A673 (cell line): ENCODE data around the gene WTAP.
"Not testable (repeated sequence)": the region's sequence is repeated elsewhere in the genome, so short reads cannot be mapped to it uniquely, and the experiment has no call there.

Source experiments
- EZH2 ChIP-seq: fragments of 200-600 bp; sonication (generic); IDR thresholded peaks from 2 replicates; pipeline ENCODE4 v1.6.1; 2017; ENCODE audit warnings: borderline replicate concordance, low read depth, mild to moderate bottlenecking, mixed read lengths, antibody characterized with exemption, low read length; ENCODE audit not compliant: poor library complexity, severe bottlenecking
- TF ChIP-seq, protein P1 (sequence below): fragments of 300-800, 200-600 bp; sonication (generic); conservative IDR thresholded peaks from 2 replicates; pipeline ENCODE4 v1.5.1; 2017; ENCODE audit warnings: low read depth, mild to moderate bottlenecking, antibody characterized with exemption, low read length, moderate library complexity, mixed read lengths

DNA sequence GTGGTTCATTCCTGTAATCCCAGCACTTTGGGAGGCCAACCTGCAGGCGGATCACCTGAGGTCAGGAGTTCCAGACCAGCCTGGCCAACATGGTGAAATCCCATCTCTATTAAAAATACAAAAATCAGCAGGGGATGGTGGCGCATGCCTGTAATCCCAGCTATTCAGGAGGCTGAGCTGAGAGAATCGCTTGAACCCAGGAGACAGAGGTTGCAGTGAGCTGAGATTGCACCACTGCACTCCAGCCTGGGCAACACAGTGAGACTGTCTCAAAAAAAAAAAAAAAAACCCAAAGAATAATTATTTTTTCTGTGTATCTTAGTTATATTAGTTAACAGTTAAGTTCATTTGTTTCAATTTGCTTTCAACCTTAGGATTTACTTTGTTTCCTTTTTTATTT is 2.1 kb upstream of the WTAP start:
- TF ChIP-seq, protein P1, sequence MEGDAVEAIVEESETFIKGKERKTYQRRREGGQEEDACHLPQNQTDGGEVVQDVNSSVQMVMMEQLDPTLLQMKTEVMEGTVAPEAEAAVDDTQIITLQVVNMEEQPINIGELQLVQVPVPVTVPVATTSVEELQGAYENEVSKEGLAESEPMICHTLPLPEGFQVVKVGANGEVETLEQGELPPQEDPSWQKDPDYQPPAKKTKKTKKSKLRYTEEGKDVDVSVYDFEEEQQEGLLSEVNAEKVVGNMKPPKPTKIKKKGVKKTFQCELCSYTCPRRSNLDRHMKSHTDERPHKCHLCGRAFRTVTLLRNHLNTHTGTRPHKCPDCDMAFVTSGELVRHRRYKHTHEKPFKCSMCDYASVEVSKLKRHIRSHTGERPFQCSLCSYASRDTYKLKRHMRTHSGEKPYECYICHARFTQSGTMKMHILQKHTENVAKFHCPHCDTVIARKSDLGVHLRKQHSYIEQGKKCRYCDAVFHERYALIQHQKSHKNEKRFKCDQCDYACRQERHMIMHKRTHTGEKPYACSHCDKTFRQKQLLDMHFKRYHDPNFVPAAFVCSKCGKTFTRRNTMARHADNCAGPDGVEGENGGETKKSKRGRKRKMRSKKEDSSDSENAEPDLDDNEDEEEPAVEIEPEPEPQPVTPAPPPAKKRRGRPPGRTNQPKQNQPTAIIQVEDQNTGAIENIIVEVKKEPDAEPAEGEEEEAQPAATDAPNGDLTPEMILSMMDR, result not testable (repeated sequence)
- not testable (repeated sequence) for TF ChIP-seq EZH2
